Heart right ventricle (tissue), 16 donors: ENCODE data around the gene G2E3. TPM values are rescaled to one million over a fixed set of nuclear protein-coding genes. Genes with fewer than 3 reads are reported as not detected.

ENCODE experiments used
- ATAC-seq, 8 donors: fragments of 200-7000 bp; cut with Tn5 transposase; one replicate each; pipeline ENCODE4 v1.9.1; 2020; ENCODE audit warnings: mild to moderate bottlenecking in 8 of 8, moderate library complexity in 8 of 8, moderate number of reproducible peaks in 1 of 8
- DNase-seq, 2 donors: peaks; one replicate each; pipeline ENCODE4 v3.0.0-alpha.2; 2020
- H3K27ac ChIP-seq, 10 donors: fragments of 200-600 bp; sonication (generic) in 2 of 10; one replicate each; pipeline versions ENCODE4 v1.5.0 to v1.8.0; 2020 to 2022; ENCODE audit warnings: mild to moderate bottlenecking in 3 of 10
- H3K27me3 ChIP-seq, 7 donors: fragments of 200-600 bp; one replicate each; pipeline ENCODE4 v1.8.0; 2021 to 2022; ENCODE audit warnings: mild to moderate bottlenecking in 2 of 7
- H3K36me3 ChIP-seq, 9 donors: fragments of 200-600 bp; sonication (generic) in 1 of 9; one replicate each; pipeline versions ENCODE4 v1.5.0 to v1.8.0; 2020 to 2022; ENCODE audit warnings: mild to moderate bottlenecking in 2 of 9
- H3K4me1 ChIP-seq, 9 donors: fragments of 200-600 bp; sonication (generic) in 1 of 9; one replicate each; pipeline versions ENCODE4 v1.5.0 to v1.8.0; 2020 to 2022; ENCODE audit warnings: mild to moderate bottlenecking in 4 of 9
- H3K4me3 ChIP-seq, 10 donors: fragments of 200-600 bp; sonication (generic) in 2 of 10; one replicate each; pipeline versions ENCODE4 v1.5.0 to v1.8.0; 2020 to 2022; ENCODE audit warnings: mild to moderate bottlenecking in 7 of 10, moderate library complexity in 2 of 10
- H3K9me3 ChIP-seq, 11 donors: fragments of 200-600 bp in 10 of 11; sonication (generic) in 2 of 11; one replicate each; pipeline versions ENCODE4 v1.5.0 to v1.8.0; 2013 to 2022; ENCODE audit warnings: mild to moderate bottlenecking in 2 of 11, control low read depth in 1 of 11, moderate library complexity in 1 of 11
- WGBS, 2 donors: extraction: QIAGEN DNeasy Blood & Tissue Kit; methylation state at CpG; one replicate each; pipeline ENCODE4 v1.1.7; 2013; ENCODE audit warnings: inconsistent platforms in 1 of 2; 5-methylcytosine and 5-hydroxymethylcytosine counted together
- intact Hi-C, 10 donors: fragments of 100-400 bp; cut with DNase I; formaldehyde crosslinking; loops; one replicate each; pipeline versions ENCODE4 v1.11.1 to v1.14.2; 2022
- polyA plus RNA-seq, 2 donors: library from polyadenylated mRNA; stranded (reverse); fragments of 200-250 nt; gene quantifications; one replicate each; pipeline ENCODE4 v1.2.3, GENCODE V29; 2013
- total RNA-seq, 10 donors: library from RNA; stranded (reverse); fragmentation: NEBNext Ultra II Directional in 3 of 10; extraction: Animal tissue kit (Norgen Biotek cat#: 25700) in 3 of 10; gene quantifications; one replicate each; pipeline versions ENCODE4 v1.2.1 to v1.2.4, GENCODE V29; 2021 to 2023
- TF ChIP-seq, protein P1 (sequence below), 9 donors: fragments of 200-600 bp; sonication (generic) in 2 of 9; IDR thresholded peaks; one replicate each; pipeline versions ENCODE4 v1.5.0 to v1.8.0; 2021 to 2022; ENCODE audit warnings: antibody characterized with exemption in 9 of 9, mild to moderate bottlenecking in 5 of 9, moderate library complexity in 1 of 9
- donor health status: Arrhythmogenic right ventricular cardiomyopathy.
- donor health status: ischemic (EF 13 %, LVEDD 7.1; RV severe dilation, severe dysfunction).
- donor health status: healthy with polysubstance abuse.
- donor health status: DM: no; HTN: yes; CAD: no.
- donor health status: DM: no; HTN: no; CAD: no.
- donor health status: ischemic (EF 25% LVEDD 6.9; RV normal size, moderate dysfunction).
- donor health status: ischemic (EF 25% LVEDD 5.7; RV mildly dilated, moderate dysfunction).
- donor health status: healthy.
- donor health status: DM: yes; HTN: yes; CAD: no.
- donor health status: Ischemic cardiomyopathy.
- donor health status: ischemic (EF 35%, LVEDD 5.7; RV mildly dilated, moderate dysfunction).
- donor health status: nonischemic (EF 11% LVEDD 7.7; RV severe dilation, severe dysfunction).
- donor health status: DM: yes; HTN: yes; CAD: no.
- donor health status: PGD.
- donor health status: ischemic (EF 29% LVEDD 5.4; RV normal size, mild dysfunction).
- donor health status: nonischemic (EF 23%, LVEDD 6.1; RV moderate dilation, normal function).

The G2E3 gene
- total and polyA plus RNA-seq, 12 donors, result 2.6 to 11.0 (median 8.5) TPM

GRCh38 chr14:30551460-30551859 is 7.5 kb upstream of the G2E3 start:
- TF ChIP-seq, protein P1, sequence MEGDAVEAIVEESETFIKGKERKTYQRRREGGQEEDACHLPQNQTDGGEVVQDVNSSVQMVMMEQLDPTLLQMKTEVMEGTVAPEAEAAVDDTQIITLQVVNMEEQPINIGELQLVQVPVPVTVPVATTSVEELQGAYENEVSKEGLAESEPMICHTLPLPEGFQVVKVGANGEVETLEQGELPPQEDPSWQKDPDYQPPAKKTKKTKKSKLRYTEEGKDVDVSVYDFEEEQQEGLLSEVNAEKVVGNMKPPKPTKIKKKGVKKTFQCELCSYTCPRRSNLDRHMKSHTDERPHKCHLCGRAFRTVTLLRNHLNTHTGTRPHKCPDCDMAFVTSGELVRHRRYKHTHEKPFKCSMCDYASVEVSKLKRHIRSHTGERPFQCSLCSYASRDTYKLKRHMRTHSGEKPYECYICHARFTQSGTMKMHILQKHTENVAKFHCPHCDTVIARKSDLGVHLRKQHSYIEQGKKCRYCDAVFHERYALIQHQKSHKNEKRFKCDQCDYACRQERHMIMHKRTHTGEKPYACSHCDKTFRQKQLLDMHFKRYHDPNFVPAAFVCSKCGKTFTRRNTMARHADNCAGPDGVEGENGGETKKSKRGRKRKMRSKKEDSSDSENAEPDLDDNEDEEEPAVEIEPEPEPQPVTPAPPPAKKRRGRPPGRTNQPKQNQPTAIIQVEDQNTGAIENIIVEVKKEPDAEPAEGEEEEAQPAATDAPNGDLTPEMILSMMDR (IDR thresholded peaks at IDR 0.05), result no peak
- peaks cover 0 to 19% (median 7%) of the 10 kb centered on the region in 7 donors for H3K27me3 ChIP-seq
- H3K27ac ChIP-seq, result no peak overlapping the region
- ATAC-seq (no peak), DNase-seq (no peak)
- H3K9me3 ChIP-seq, result no peaks in the 10 kb centered on the region
- WGBS, 2 donors, result 69 to 71% methylated on average over 1 of the region's 1 CpG
- intact Hi-C loops, result no loop called here
- no peaks in the 10 kb centered on the region for H3K4me1 ChIP-seq
- no peaks in the 10 kb centered on the region for H3K36me3 ChIP-seq
- H3K4me3 ChIP-seq, result no peak overlapping the region

- ATAC-seq, result no peak
- intact Hi-C loops, result no loop called here
Observed at GRCh38 chr14:30553311-30553989, 5.5 kb upstream of the G2E3 start.

GRCh38 chr14:30558362-30558674 is 640 bp upstream of the G2E3 start:
- Histone ChIP-seq H3K36me3 (no peaks in the 10 kb centered on the region), H3K9me3 (no peaks in the 10 kb centered on the region), H3K27ac (peak overlapping the region in 8 of 10 donors; percentile 11 to 86 (median 78)), H3K4me1 (peaks cover 0 to 22% (median 16%) of the 10 kb centered on the region in 9 donors), H3K4me3 (peak overlapping the region; percentile 73 to 95 (median 82)), H3K27me3 (no peaks in the 10 kb centered on the region)
- DNase-seq, result no peak
- intact Hi-C loops, result no loop called here
- WGBS, 2 donors, result 42 to 47% methylated on average over 6 of the region's 6 CpGs
- TF ChIP-seq, protein P1 (IDR thresholded peaks at IDR 0.05), result no peak
- ATAC-seq, result no peak

More at GRCh38 chr14:30553311-30553989, 5.5 kb upstream of the G2E3 start:
- WGBS, 2 donors, result 84 to 89% methylated on average over 3 of the region's 3 CpGs
- DNase-seq, result no peak
- peaks cover 0 to 13% (median 7%) of the 10 kb centered on the region in 7 donors for H3K27me3 ChIP-seq
- no peaks in the 10 kb centered on the region for H3K9me3 ChIP-seq
- no peaks in the 10 kb centered on the region for H3K36me3 ChIP-seq
- TF ChIP-seq, protein P1 (IDR thresholded peaks at IDR 0.05), result no peak
- H3K4me3 ChIP-seq, result no peak overlapping the region
- peaks cover 0 to 4% (median 0%) of the 10 kb centered on the region in 9 donors for H3K4me1 ChIP-seq
- no peak overlapping the region for H3K27ac ChIP-seq

- ATAC-seq (peak in 3 of 8 donors; percentile 18 to 38 (median 24)), DNase-seq (no peak)
- TF ChIP-seq, protein P1 (IDR thresholded peaks at IDR 0.05), result no peak
- Histone ChIP-seq H3K36me3 (peaks cover 0 to 4% (median 0%) of the 10 kb centered on the region in 9 donors), H3K27me3 (no peaks in the 10 kb centered on the region), H3K4me1 (peaks cover 0 to 22% (median 16%) of the 10 kb centered on the region in 9 donors), H3K4me3 (peak overlapping the region; percentile 73 to 95 (median 82)), H3K9me3 (no peaks in the 10 kb centered on the region), H3K27ac (peak overlapping the region in 9 of 10 donors; percentile 11 to 86 (median 76))
- intact Hi-C loops, result no loop called here
- WGBS, 2 donors, result 0 to 1% methylated on average over 16 of the region's 16 CpGs
Observed at GRCh38 chr14:30559638-30560091, 707 bp downstream of the G2E3 start.
